Measurements from ENCODE around the gene KRT73.

Gene KRT73

DNA sequence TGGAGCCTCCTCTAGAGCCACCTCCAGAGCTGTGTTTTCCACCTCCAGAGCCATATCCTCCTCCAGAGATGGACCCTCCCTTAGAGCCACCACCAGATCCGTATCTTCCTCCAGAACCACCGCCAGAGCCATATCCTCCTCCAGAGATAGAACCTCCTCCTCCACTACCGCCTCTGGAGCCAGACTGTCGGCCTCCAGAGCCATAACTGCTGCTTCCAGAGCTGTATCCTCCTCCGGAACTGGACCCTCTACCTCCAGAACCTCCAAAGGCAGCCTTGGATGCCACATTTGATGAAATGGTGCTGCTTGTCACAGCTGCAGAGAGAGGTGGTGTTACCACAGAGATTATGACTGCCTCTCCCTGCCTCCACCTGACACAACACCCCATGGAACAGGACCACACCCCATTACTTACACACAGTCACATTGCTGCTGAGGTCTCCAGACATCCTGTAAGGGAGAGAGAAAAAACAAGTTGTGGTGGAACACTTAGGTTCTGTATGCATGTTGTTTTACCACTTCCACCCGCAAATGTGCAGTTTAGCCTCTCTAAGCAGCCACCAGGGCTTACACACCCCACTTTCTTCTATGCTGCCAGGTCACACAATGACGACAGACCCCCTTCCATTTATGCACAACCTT lies 26.9 kb upstream of the KRT73 start:
- DNase-seq: no peak

GRCh38 chr12:52644078-52644415 lies 25.7 kb upstream of the KRT73 start:
- DNase-seq: no peak

DNA sequence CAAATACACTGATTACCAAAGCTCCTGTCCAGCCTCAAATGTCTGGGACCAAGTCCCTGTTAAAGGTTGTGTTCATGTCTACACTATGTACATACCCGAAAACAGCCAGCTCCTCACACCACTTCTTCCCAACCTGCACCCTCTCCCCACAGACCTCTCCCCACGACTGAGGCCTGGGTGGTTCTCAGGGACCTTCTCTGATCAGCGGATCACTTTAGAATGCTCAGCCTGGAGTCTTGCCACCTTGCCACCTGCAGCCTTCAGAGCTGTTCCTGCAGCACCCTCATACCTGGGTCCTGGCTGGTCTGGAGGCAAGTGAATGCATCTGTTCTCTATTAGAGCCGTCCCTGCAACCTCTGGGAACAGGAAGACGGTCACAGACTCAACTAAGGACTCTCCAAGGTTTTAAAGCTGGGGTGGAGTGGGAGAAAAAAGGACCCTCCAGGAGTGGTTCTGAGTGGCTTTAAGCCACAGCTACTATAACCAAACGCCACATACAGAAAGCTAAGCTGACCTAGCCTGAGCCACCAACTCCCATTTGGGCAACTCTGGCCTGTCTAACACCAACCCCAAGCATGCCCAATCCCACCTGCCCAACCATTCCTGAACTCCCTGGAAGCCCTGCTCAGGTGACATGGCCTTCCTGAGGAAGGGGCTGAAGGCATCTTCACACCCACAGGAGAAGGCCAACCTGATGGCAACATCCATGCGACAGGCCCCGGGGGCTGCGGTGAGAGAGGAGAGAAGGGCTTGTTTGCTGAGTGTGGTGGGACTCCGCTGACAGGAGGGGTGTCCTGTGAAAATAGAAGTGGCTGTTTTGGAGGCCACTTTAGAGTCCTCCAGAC lies 25.1 kb upstream of the KRT73 start:
- no peak for DNase-seq

DNA sequence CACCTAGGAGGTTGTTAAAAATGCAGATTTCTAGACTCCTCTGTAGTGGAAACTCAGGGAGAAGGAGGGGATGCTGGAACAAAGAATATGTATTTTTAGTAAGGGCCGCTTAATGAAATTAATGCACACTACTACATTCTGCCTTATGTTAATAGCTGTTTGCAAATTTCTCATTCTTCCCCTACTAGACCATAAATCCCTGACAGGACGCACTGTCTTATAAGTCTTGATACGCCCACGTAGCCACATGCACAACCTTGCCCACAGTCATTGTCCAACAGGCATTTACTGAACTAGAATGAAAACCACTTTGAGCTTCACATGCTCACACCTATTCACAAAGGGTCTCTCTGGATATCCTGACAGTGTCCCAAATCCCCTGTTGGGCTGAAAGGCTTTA lies 23.1 kb upstream of the KRT73 start:
- DNase-seq: no peak

DNA sequence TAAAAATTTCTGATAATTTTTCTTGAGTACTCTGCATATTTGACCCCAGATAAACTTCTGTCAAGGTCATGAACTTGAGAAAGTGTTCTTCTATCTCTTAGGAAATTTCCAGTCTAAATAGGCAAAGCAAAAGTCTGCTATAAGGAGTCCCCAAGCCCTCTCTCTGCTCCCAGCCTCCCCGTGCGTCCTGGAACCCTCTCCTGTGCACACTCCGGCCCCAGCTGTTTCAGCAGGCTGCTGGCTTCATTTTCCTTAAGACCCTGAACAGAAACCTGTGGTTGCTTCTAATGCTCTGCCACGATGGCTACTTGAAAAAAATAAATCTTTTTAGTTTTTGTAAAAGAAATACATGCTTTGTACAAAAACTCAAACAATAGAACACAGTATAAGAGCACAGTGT lies 18.9 kb upstream of the KRT73 start:
- no peak for DNase-seq

GRCh38 chr12:52636592-52637258 lies 18.4 kb upstream of the KRT73 start:
- DNase-seq: peak in 1 of 2 experiments; percentile 54

GRCh38 chr12:52636189-52636588 lies 17.8 kb upstream of the KRT73 start:
- no peak for DNase-seq

DNA sequence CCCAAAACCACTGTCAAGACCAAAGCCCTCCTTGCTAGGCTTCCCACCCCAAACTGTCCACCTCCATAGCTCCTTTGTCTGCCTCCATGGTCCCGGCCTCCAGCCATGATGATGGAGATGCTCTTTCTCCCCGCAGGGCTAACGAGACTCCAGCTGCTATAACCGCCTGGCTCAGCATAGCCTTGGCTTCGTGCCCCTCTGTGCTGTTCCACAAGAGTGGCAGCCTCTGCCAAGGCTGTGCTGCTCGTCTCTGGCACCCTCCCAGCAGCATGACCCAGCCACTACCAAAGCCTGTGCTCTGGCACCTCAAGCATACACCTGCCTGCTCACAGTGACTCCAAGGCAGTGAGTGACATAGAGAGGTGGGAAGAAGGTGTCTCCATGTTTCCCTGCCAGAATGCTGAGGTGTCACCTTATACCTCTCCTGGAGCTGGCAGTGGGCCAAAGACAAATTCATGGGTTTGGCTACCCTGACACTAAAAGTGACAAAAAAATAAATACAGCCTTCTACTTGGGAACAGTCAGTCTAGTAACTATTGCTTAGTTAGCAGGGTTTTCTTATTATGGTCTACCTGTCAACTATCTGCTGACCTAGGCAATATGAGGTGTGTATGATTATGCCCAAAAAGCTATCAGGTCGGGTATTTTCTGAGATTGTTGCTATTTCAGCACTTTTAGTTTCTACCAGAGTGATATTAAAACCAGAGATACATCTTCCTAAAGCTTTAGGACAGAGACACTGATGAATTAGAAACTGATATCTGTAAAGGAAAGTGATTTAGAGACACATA lies 16.1 kb upstream of the KRT73 start:
- DNase-seq: no peak

DNA sequence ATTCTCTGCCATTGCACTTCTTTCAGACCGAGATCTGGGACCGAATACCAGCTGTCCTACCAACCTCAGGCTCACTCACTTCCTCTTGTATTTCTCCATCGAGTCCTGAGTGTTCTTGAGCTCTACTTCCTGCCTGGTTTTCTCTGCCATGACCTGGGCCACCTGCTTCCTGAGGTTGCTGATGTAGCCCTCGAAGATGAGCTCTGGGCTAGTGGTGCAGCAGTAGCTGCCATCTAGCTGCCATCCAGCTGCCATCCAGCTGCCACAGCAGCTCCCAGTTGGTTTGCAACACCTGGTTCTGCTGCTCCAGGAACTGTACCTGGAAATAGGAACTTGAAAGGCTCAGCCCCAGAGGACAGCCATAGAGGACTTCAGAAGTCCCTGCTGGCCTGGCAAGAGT lies 15.0 kb upstream of the KRT73 start:
- no peak for DNase-seq

- no peak for DNase-seq
Measured at GRCh38 chr12:52632656-52633055, 14.3 kb upstream of the KRT73 start.

DNA sequence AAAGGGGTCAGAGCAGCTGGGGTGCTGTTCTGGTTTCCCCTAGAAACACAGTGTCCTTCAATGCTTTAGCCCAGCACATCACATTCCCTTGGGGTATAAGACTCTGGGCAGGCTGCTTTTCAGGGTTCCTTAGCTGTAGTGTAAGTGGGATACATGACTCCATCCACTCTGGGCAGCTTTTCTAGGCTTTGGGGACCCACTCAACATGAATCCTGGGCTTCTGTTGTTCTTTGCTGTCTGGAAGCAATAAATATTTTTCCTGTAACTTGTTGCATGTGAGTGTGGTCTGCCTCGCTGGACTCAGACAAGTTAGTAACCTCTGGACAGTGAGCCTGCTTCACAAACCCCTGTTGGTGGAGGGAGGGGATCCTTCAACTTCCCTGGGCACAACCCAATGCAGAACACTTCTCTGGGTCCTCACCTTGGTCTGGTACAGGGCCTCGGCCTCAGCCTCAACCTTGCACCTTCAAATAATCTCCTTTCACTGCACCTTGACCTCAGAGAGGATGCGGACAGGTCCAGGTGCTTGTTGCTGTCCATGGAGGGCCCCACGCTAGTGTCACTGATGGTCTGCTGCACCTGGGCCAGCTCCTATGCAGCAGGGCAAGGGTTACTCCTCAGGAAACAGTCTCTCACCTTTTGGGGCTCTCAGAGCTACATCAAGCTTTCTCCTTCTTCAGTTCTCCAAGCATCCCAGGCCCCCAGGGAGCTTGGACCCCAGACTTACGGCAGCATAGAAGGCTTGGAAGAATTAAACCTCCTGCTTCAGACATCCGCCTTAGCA lies 13.5 kb upstream of the KRT73 start:
- DNase-seq: no peak

DNA sequence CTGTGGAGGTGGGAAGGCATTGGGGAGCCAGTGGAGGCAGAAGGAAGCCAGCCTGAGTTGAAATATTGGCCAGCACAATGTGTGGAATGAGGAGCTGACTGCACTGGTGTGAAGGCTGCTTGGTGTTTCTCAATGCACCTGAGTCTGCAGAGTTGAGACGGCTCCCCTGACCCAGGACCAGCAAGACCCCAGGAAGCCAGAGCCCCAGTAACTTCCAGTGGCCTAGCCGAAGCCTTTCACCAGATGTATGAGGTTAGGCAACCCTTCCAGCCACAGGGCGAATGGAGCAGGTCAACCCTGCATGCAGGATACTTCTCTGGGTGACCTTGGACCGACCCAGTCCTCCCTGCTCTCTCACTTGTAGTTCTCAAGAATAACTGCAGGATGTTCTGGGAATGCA lies 12.9 kb upstream of the KRT73 start:
- DNase-seq: no peak

DNA sequence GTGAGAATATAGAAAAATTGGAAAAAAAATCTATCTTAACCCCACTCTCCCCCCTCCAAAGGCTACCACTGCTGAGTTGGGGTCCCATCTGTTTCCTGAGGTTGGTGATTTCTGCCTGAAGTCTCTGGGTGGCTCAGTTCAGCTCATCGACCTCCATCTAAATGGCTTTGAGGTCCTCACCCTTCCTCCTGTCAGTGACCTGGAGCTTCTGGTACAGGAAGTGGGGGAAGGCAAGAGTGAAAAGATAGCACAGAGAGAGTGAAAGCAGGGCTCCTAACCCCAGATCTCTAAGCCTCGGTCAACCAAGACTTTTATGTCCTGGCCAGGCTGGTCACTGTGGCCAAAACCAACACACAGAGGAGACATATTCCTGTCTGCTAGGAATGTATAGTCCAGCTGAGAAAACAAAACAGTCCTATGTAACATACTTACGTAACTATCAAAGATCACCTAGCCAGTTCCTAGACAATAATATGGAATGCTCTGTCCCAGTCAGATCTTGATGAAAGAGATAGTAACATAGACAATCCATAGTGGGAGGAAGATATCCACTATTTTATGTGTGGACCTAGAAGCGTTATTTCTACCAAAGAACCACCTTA lies 12.3 kb upstream of the KRT73 start:
- DNase-seq: no peak

- DNase-seq: no peak
Measured at GRCh38 chr12:52630008-52630500, 11.7 kb upstream of the KRT73 start.

DNA sequence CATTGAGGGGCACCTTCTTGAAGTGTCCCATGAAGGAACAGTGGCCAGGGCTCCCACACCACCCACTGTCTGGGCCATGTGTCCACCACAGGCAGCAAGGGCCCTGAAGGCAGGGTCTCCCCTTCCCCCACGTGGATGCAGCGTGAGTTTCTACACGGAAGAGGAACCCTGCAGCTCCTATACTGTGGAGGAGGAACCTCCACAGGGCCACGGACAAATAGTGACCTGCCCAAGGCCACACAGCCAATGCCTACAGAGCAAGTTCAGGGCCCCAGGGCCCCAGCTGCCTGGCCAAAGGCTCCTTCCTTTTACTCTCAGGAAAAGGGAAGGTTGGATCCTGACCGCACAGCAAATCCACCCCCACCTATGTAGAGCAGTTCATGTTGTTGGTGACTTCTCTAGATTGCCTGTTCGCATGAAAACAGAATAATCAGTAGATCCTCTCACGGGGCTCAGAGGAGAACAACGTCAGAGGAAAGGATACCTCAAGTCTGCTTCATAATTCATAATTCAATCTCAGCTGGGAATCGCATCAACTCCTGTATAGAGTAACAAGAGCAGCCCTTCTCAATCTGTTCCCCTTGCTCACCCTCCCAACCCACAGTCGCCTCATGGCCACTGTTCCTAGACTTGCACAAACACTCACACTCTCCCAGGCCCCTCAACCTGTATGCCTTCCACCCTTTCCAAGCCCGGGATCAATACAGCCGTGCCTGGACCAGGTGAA lies 11.1 kb upstream of the KRT73 start:
- DNase-seq: no peak

- DNase-seq: no peak
Measured at GRCh38 chr12:52628841-52629240, 10.5 kb upstream of the KRT73 start.

DNA sequence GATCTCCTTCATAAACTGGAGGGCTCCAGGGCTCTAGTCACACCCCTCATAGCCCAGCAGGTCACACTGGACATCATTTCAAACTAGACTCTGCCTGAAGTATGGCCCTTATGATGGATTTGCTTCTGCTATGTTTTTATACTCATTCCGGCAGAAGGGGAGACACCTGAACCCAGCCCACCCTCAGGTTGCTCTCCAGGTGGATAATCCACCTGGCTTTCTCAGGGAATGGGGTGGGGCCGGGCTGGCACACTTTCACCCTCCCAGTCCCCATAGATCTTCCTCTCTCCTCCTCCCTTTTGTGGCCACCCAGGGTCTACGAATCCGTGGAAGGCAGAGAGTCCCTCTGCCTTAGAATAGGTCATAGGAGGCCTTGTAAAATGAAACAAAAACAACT lies 9.8 kb upstream of the KRT73 start:
- DNase-seq: no peak

- no peak for DNase-seq
Measured at GRCh38 chr12:52627395-52628110, 9.2 kb upstream of the KRT73 start.

DNA sequence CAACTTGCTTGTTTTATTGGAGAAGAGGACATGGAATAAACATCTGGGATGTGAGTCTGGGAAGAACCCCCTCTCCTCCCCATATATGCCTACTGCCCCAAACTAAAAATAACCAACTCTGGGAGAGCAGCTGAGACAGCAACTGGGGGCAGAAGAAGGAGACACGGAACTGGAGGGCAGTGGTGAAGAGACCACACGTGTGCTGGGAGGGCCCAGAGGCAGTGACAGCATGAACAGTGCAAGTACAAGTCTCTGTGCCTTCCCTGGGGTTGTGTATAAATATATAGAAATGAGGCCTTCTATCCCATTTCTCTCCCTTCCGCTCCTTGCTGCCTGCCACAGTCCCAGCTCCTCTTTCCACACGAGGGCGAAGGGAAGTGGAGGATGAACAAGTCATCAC lies 4.0 kb upstream of the KRT73 start:
- no peak for DNase-seq

GRCh38 chr12:52618866-52619265 lies 507 bp upstream of the KRT73 start:
- DNase-seq: no peak

- DNase-seq: no peak
Measured at GRCh38 chr12:52617403-52617785, 965 bp downstream of the KRT73 start.
